Embryonic facial prominence (tissue), 1 donor: Measurements from ENCODE around the gene PTDSS2.

Source experiments
- DNase-seq: peaks from one replicate; pipeline ENCODE4 v3.0.0-alpha.2; 2016; ENCODE audit errors: extremely low spot score

Gene PTDSS2

GRCh38 chr11:447923-448731 lies 2.0 kb upstream of the PTDSS2 start:
- peak; percentile 79 for DNase-seq

- peak; percentile 36 for DNase-seq
These were observed 851 bp downstream of the PTDSS2 start for GRCh38 chr11:450809-451451.

GRCh38 chr11:451738-452137 lies 1.7 kb downstream of the PTDSS2 start:
- no peak for DNase-seq

GRCh38 chr11:452203-452744 lies 2.2 kb downstream of the PTDSS2 start:
- no peak for DNase-seq

- no peak for DNase-seq
These were observed 2.9 kb downstream of the PTDSS2 start for GRCh38 chr11:452916-453527.

GRCh38 chr11:453564-453963 lies 3.5 kb downstream of the PTDSS2 start:
- no peak for DNase-seq

GRCh38 chr11:454043-454442 lies 4.0 kb downstream of the PTDSS2 start:
- DNase-seq = no peak

- no peak for DNase-seq
These were observed 4.9 kb downstream of the PTDSS2 start for GRCh38 chr11:454801-455565.

- DNase-seq = no peak
These were observed 5.6 kb downstream of the PTDSS2 start for GRCh38 chr11:455566-456147.

- no peak for DNase-seq
These were observed 6.5 kb downstream of the PTDSS2 start for GRCh38 chr11:456533-456932.

- no peak for DNase-seq
These were observed 7.2 kb downstream of the PTDSS2 start for GRCh38 chr11:457111-457760.

GRCh38 chr11:459511-460220 lies 9.6 kb downstream of the PTDSS2 start:
- DNase-seq = no peak

GRCh38 chr11:460331-461199 lies 10.5 kb downstream of the PTDSS2 start:
- DNase-seq = no peak

- DNase-seq = no peak
These were observed 11.5 kb downstream of the PTDSS2 start for GRCh38 chr11:461626-462025.

- DNase-seq = no peak
These were observed 12.2 kb downstream of the PTDSS2 start for GRCh38 chr11:462107-462890.

GRCh38 chr11:464316-464715 lies 14.2 kb downstream of the PTDSS2 start:
- no peak for DNase-seq

- DNase-seq = no peak
These were observed 15.9 kb downstream of the PTDSS2 start for GRCh38 chr11:465896-466530.

- no peak for DNase-seq
These were observed 18.0 kb downstream of the PTDSS2 start for GRCh38 chr11:468036-468435.
